NCI-H146 treated with DMSO at 0.1 percent for 48 hours (cell line): ENCODE data around the gene ARHGAP31.
A peak's percentile ranks its signal among the peaks of the same experiment; 100 is the strongest.

Experiments
- DNase-seq: peaks from one replicate; lab custom pipeline; 2025; ENCODE audit not compliant: unreplicated experiment; lab: John Stamatoyannopoulos, UW

Gene ARHGAP31

DNA sequence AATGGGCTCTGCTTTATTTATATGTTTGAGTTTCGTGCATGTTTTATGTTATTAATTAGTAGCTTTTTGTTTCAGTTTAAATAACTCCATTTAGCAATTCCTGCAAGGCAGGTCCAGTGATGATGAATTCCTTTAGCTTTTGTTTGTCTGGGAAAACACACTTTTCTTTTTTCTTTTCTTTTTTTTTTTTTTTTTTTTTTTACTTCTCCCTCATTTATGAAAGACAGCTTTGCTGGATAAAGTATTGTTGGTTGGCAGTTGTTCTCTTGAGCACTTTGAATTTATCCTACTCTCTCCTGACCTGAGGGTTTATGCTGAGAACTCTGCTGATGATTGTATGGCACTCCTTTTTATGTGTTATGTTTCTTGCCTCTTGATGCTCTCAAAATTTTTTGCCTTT, 133.5 kb downstream of the ARHGAP31 start:
- no peak for DNase-seq

DNA sequence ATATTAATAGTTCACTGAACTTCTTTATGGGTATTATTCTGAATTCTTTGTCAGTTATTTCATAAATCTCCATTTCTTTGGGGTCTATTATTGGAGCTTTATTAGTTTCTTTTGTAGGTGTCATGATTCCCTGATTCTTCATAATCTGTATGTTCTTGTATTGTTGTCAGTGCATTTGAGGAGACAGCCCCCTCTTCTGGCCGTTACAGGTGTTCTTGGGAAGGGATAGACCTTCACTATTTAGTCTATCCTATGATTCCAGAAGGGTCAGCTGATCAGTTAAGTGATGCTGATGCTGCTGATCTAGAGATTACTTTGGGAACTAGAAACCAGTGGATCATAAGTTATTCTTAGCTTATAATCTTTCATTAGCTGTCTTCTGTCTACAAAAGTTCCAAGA, 134.4 kb downstream of the ARHGAP31 start:
- DNase-seq, result no peak

DNA sequence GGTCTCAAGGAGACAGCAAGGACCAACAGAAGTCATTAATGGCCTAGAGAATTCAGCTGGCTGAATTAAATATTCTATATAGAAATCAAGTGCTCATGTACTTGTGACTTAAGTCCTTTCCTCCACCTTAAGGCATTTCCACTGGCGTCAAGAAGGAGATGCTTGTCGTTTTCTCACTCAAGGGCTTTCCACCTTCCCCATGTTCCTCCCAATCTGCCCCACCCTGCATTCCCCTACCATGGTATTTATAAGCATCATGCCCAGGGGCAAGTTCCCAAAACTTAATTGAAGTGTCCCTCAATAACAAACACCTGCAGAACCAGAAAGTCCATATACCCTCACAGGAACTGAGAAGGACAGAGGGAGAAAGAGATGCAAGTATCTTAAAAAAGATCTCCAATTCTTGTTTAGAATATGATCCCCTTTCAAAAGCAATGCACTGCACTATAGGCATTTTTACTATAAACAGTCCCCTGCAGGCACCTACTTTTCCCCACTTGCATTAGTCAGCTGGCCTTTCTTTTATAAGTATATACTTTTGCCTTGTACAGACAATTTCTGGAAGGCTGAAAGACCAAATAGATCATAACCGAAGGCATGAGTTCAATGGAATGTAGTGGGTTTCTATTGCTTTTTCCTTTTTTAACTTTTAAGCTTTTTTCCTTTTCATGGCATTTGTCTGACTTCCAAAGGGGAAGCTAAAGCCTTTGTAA, 139.6 kb downstream of the ARHGAP31 start:
- DNase-seq, result no peak

- no peak for DNase-seq
Measured at GRCh38 chr3:119434703-119435102, 140.5 kb downstream of the ARHGAP31 start.

- no peak for DNase-seq
Measured at GRCh38 chr3:119436977-119437376, 142.8 kb downstream of the ARHGAP31 start.

GRCh38 chr3:119437691-119438258, 143.6 kb downstream of the ARHGAP31 start:
- DNase-seq, result no peak

GRCh38 chr3:119443179-119443578, 149.0 kb downstream of the ARHGAP31 start:
- no peak for DNase-seq

DNA sequence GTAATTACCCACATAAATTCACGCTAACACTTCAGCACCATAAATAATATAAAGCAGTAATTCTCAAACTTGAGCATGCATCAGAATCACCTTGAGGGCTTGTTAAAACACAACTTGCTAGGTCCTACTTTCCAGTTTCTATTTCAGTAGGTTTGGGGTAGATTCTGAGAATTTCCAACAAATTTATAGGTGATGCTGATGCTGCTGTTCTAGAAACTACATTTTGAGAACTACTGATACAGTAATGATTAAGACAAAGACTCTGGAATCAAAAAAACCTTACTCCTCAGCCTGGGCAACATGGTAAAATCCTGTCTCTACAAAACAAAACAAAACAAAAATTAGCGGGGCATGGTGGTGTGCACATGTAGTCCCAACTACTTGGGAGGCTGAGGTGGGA, 150.4 kb downstream of the ARHGAP31 start:
- no peak for DNase-seq

DNA sequence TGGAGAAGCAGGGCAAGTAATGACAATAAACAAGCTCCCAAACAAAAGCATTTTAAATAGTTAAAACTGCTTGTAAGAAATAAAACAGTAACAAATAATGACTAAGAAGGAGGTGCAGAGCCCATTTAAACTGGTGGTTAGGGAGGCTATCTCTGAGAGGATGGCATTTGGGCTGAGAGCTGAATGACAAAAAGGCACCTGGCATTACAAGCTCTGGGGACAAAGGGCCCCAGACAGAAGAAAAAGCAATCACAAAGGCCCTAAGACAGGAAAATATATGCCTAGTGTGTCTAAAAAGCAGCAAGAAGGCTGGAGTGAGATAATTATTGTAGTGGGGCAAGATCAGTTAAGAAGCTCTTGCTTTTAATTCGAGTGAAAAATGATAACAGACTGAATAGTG, 159.6 kb downstream of the ARHGAP31 start:
- no peak for DNase-seq

DNA sequence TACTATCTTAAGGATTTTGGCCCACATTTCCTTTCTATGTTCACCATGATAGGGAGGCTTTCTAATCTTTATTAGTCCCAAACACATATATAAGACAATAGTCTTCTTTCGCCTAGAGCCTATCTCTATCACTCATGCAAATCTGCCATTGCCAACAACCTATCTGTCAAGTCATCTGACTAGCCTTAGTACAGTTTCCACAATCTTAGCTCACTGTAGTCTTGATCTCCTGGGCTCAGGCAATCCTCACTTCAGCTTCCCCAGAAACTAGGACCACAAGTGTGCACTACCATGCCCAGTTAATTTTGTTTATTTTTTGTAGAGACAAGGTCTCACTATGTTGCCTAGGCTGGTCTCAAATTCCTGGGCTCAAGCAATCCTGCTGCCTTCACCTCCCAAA, 162.3 kb downstream of the ARHGAP31 start:
- DNase-seq, result no peak

DNA sequence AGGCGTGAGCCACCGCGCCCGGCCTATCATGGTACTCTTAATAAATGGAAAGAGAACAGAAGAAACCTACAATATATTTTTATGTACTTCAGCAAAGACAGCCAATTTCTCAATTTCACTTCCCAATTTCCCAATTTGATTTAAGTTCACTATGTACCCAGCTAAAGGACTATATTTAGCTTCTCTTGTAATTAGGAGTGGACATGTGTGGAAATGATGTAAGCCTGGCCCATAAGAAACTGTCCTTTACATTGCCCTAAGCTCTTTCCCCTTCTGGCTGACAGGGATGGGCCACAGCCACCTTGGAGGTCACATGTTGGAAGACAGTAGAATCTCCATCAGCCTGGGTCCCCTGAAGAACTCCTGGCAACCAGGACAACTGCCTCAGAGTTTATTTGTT, 163.1 kb downstream of the ARHGAP31 start:
- DNase-seq, result no peak

- peak; percentile 99 for DNase-seq
Measured at GRCh38 chr3:119463171-119464169, 169.3 kb downstream of the ARHGAP31 start, which contains the start of gene TMEM39A. Gene TMEM39A, minus strand, starts transcription at chr3:119463615. Its CDS starts 1,541 bp downstream, at chr3:119462074.

DNA sequence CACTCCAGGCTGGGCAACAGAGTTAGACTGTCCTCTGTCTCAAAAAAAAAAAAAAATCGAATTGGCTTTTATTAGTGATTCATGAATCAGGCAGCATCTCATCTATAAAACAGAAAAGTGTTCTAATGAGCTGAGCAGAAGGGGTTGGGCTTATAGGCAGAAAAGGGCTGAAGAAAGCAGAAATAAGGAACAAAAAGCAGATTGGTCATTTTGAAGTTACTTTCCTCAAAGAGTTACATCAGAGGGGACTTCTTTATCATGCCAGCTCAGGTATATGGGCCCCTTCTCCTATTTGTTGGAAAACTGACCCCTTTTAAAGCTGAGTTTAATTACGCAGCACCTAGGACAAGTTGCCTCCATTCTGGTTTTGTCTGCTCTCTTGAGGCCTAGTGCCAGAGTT, 173.9 kb downstream of the ARHGAP31 start:
- no peak for DNase-seq

DNA sequence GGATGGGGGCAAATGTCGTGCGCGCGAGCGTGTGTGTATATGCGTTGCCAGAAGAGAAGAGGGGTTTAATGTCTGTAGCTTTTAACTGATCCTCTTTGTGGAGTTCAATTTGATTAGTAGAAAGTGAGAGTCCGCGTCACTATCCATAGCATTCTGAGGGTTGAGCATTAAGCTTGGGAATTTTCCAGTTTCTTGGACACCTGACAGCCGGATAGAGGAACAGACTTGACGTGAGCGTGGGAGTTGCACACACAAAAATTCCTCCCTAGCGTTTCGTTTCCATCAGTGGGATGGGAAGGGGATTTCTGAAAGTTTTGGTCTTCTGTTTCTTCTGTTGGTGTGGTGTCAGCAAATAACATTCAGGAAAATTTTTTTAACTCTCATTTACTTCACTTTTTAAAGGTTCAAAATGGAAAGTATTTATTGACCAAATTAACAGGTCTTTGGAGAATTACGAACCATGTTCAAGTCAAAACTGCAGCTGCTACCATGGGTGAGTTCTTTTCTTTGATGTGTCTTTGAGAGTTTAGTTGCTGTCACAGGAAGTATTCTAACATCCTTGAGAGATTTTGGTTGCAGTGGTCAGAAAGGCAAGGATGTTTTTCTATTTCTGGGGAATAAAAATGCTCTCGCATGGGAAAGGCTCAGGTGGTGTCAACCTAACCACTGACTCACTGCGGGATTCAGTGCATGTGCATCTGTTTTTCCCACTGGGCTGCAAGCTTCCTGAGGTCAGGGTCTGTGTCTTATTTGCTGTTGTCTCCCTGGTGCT, 175.4 kb downstream of the ARHGAP31 start:
- DNase-seq, result no peak
